ENCODE data around the gene EFL1. TPM values are rescaled to one million over a fixed set of nuclear protein-coding genes. Genes with fewer than 3 reads are reported as not detected.
"Not testable (repeated sequence)": the region's sequence is repeated elsewhere in the genome, so short reads cannot be mapped to it uniquely, and the experiment has no call there.

EFL1 gene
- total and polyA plus RNA-seq, 5 experiments from 2014 or later: 10.5 to 22.6 (median 15.9) TPM

DNA sequence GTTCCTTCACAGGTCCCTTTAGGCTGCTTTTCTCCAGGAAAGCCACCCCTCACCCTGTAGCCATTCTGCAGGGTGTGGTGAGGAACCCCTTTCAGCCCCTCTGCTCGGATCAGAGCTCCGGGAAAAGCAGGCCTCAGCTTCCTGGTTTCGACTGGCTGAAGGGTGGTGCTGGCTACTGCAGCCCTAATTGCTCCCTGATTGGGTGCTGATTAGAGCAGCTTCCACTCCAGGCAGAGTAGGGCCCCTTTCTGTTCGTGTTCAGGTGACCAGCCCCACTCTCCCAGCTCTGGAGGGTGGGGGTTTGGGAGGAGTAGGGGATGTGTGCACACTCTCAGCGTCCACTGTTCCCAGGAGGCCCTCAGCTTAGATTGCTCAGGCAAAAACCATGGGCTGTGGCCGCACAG, 37.0 kb upstream of the EFL1 start:
- ATAC-seq, H3K27ac Mint-ChIP-seq, H3K4me3 Mint-ChIP-seq, H3K27me3 Mint-ChIP-seq, DNase-seq, H3K36me3 Mint-ChIP-seq, H3K9me3 Mint-ChIP-seq: not testable (repeated sequence)
- peaks cover 8 to 22% (median 14%) of the 10 kb centered on the region in 4 donors for H3K4me1 Mint-ChIP-seq
- POLR2A ChIA-PET: interaction anchor here (0.6 to 2.5 kb wide), 3 partner anchors 12 to 251 kb away, joined by 3 to 11 read pairs (median 3); no protein-coding TSS in a partner anchor

DNA sequence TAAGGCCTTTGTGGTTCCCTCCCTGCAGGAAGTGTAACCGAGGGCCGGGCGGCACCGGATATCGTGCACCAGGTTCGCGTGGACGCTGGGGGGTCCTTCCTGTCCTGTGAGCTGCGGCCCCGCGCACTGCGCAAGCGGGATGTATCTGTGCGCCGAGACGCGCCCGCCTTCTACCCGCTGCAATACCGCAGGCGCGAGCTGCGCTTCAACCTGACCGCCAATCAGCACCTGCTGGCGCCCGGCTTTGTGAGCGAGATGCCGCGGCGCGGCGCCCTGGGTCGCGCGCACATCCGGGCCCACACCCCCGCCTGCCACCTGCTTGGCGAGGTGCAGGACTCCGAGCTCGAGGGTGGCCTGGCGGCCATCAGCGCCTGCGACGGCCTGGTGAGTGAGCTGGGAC, 36.0 kb upstream of the EFL1 start:
- Mint-ChIP-seq H3K4me3 (peak overlapping the region; percentile 26 to 72 (median 60)), H3K36me3 (no peaks in the 10 kb centered on the region), H3K4me1 (peaks cover 8 to 22% (median 13%) of the 10 kb centered on the region in 4 donors), H3K27ac (peak overlapping the region in 9 of 10 donors; percentile 29 to 92 (median 82)), H3K9me3 (no peaks in the 10 kb centered on the region), H3K27me3 (no peaks in the 10 kb centered on the region)
- DNase-seq (peak; percentile 38 to 83 (median 62)), ATAC-seq (peak; percentile 96 to 98)
- POLR2A ChIA-PET: interaction anchor here (0.8 to 2.5 kb wide), 3 partner anchors 11 to 36 kb away, joined by 3 to 11 read pairs (median 5); partner anchors contain the start of genes EFL1 and SAXO2

DNA sequence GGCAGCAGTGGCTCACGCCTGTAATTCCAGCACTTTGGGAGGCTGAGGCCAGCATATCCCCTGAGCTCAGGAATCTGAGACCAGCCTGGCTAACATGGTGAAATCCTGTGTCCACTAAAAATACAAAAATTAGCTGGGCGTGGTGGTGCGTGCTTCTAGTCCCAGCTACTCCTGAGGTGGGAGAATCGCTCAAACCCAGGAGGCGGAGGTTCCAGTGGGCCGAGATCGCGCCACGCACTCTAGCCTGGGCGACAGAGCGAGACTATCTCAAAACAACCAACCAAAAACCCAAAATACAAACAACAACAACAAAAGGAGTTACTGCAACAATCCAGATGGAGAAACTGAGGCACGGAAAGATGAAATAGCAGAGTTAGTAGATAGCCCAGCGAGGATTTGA, 35.5 kb upstream of the EFL1 start:
- Mint-ChIP-seq H3K4me3 (peak overlapping the region; percentile 22 to 73 (median 62)), H3K4me1 (peaks cover 6 to 22% (median 13%) of the 10 kb centered on the region in 4 donors), H3K9me3 (no peaks in the 10 kb centered on the region), H3K27ac (peak overlapping the region; percentile 29 to 92 (median 80)), H3K27me3 (no peaks in the 10 kb centered on the region), H3K36me3 (no peaks in the 10 kb centered on the region)
- DNase-seq (peak in 1 of 10 donors; percentile 57), ATAC-seq (no peak)
- POLR2A ChIA-PET: interaction anchor here (1.1 to 2.5 kb wide), 2 partner anchors 11 kb away, joined by 5 to 11 read pairs; no protein-coding TSS in a partner anchor

DNA sequence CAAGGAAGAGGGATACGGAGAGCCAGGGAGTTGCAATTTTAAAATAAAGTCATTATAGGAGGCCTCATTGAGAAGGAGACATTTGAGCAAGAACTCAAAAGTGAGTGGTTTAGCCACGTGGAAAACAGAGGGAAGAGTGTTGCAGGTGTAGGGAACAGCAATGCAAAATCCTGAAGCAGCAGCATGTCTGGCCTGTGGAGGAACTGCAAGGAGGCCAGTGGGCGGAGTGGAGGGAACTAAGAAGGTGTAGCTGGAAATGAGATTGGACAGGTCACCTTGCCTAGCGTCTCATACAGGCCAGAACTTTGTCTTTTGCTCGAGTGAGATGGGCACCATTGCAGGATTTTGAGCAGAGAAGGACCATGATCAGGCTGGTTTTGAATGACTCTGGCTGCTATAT, 35.0 kb upstream of the EFL1 start:
- H3K4me3 Mint-ChIP-seq: peak overlapping the region in 8 of 10 donors; percentile 16 to 72 (median 56)
- H3K27me3 Mint-ChIP-seq: no peaks in the 10 kb centered on the region
- peaks cover 6 to 22% (median 13%) of the 10 kb centered on the region in 4 donors for H3K4me1 Mint-ChIP-seq
- H3K36me3 Mint-ChIP-seq: no peaks in the 10 kb centered on the region
- POLR2A ChIA-PET: interaction anchor here (2.5 kb wide), 1 partner anchor 10 kb away, joined by 11 read pairs; no protein-coding TSS in a partner anchor
- no peak for DNase-seq
- H3K9me3 Mint-ChIP-seq: no peaks in the 10 kb centered on the region
- ATAC-seq: no peak
- peak overlapping the region; percentile 29 to 92 (median 80) for H3K27ac Mint-ChIP-seq

DNA sequence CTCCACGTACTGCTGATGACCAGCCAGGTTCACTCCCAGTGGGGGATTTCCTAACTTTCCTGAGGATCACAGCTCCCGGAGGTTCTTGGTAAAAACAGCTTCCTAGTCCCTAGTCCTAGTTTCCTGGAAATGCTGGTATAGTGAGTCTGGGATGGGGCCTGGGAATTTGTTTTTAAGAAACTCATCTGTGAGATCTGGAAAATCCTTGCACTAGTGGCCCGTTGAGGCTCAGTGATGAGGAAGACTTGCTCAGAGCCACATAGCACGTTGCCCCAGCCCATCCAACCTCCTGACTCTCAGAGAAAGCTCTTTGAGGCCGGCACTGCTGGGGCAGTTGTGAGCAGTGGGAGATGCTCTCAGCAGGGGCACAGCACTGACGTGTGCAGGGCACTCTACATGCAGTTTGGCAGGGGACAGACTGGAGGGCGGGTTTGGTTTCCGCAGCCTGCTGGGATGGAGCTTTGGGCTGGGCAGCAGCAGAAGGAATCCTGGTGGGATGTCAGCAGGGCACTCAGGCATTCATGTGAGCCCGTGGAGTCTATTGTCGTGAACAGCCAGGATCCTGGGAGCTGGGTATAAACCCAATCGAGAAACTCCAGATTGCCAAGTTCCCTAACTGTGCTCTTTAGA, 31.6 kb upstream of the EFL1 start:
- H3K27me3 Mint-ChIP-seq: no peaks in the 10 kb centered on the region
- peak overlapping the region in 2 of 10 donors; percentile 37 to 51 for H3K27ac Mint-ChIP-seq
- POLR2A ChIA-PET: no interaction called here

DNA sequence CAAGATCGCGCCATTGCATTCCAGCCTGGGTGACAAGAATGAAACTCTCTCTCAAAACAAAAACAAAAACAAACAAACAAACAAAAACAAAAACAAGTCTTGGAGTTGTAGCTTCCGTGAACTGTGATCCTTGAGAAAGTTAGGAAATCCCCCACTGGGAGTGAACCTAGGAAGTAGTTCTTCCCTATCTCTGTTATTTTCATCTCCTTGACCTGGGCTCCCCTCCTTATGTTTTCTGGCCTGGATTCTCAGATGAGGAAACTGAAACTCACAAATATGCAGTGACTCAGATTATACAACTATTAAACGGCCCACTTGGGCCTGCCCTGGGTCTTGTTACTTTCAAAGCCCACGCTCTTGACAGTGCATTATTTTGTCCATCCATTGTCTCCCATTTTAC, 29.7 kb upstream of the EFL1 start:
- no peak overlapping the region for H3K4me3 Mint-ChIP-seq
- H3K27me3 Mint-ChIP-seq: no peaks in the 10 kb centered on the region
- peaks cover 0 to 16% (median 10%) of the 10 kb centered on the region in 3 donors for H3K36me3 Mint-ChIP-seq
- H3K27ac Mint-ChIP-seq: peak overlapping the region in 2 of 10 donors; percentile 5 to 11
- DNase-seq (no peak), ATAC-seq (no peak)
- H3K4me1 Mint-ChIP-seq: peaks cover 9 to 17% (median 13%) of the 10 kb centered on the region in 4 donors
- peaks cover 7 to 25% (median 17%) of the 10 kb centered on the region in 9 donors for H3K9me3 Mint-ChIP-seq
- POLR2A ChIA-PET: no interaction called here

More for the DNA sequence above, 31.6 kb upstream of the EFL1 start:
- DNase-seq (no peak), ATAC-seq (no peak)
- Mint-ChIP-seq H3K4me3 (no peak overlapping the region), H3K9me3 (peaks cover 2 to 16% (median 9%) of the 10 kb centered on the region in 9 donors), H3K36me3 (peaks cover 0 to 10% (median 8%) of the 10 kb centered on the region in 3 donors), H3K4me1 (peaks cover 9 to 27% (median 17%) of the 10 kb centered on the region in 4 donors)

DNA sequence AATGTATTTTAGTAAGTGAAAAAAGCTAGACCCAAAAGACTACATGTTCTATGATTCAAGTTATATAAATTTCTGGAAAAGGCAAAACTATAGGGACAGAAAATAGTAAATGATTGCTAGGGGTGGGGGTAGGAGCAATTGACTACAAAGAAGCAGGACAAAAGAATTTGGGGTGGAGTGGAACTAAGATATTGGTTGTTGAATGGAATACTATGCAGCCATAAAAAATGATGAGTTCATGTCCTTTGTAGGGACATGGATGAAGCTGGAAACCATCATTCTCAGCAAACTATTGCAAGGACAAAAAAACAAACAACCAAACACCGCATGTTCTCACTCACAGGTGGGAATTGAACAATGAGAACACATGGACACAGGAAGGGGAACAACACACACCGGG, 25.7 kb upstream of the EFL1 start:
- H3K27ac Mint-ChIP-seq: peak overlapping the region in 2 of 10 donors; percentile 75 to 86
- peak overlapping the region in 1 of 10 donors; percentile 72 for H3K4me3 Mint-ChIP-seq
- H3K9me3 Mint-ChIP-seq: peaks cover 7 to 25% (median 17%) of the 10 kb centered on the region in 9 donors

DNA sequence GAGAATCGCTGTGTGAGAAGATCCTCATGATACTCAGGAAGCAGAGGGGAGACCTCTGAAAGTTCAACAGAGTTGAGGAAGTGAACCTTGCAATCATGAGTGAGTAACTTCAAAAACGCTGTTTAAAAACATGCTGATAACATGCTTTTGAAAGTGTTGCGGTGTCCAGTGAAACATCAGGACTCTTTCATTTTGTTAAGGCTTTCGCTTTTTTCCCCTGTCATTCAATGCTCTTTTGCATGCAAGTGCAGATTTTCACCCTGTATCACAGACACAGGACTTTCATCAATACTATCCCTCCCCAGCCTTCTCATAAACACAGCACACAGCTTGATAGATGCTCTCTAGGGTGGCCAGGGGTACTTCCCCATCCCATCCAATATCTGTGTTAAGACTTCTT, 23.9 kb upstream of the EFL1 start:
- H3K27me3 Mint-ChIP-seq: not testable (repeated sequence)
- Mint-ChIP-seq H3K4me3 (peak overlapping the region; percentile 47 to 82 (median 73)), H3K9me3 (peaks cover 7 to 25% (median 17%) of the 10 kb centered on the region in 9 donors), H3K4me1 (peaks cover 21 to 37% (median 37%) of the 10 kb centered on the region in 4 donors), H3K36me3 (peaks cover 0 to 16% (median 10%) of the 10 kb centered on the region in 3 donors), H3K27ac (peak overlapping the region; percentile 31 to 94 (median 82))
- ATAC-seq (peak; percentile 60 to 66), DNase-seq (peak in 3 of 10 donors; percentile 9 to 33 (median 32))
- POLR2A ChIA-PET: interaction anchor here (1.2 to 3.4 kb wide), 2 partner anchors 9 to 12 kb away, joined by 3 to 11 read pairs; no protein-coding TSS in a partner anchor

More for the DNA sequence above, 25.7 kb upstream of the EFL1 start:
- peaks cover 21 to 37% (median 37%) of the 10 kb centered on the region in 4 donors for H3K4me1 Mint-ChIP-seq
- H3K36me3 Mint-ChIP-seq: peaks cover 0 to 16% (median 10%) of the 10 kb centered on the region in 3 donors
- POLR2A ChIA-PET: interaction anchor here (3.4 kb wide), 1 partner anchor 10 kb away, joined by 11 read pairs; no protein-coding TSS in a partner anchor
- not testable (repeated sequence) for DNase-seq, H3K27me3 Mint-ChIP-seq, ATAC-seq

DNA sequence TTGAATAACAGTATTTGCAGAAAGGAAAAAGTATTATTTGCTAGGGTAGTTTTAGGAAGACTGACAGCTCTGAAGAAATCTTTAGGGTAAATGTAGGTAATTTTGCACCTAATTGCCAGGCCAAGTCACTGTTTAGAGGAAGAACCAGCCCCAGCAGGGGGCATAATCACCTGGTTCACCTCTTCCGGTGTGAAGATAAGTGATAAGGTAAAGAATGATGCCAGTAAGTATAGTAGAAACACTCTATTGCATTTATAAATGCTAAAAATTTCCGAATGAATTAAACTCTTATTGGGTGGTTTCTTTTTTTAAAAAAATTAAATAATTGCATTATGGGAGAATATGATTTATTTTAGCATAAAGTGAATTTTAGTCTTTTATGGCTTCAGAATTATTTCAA, 21.8 kb upstream of the EFL1 start:
- peak; percentile 64 for ATAC-seq
- DNase-seq, H3K4me3 Mint-ChIP-seq, H3K27me3 Mint-ChIP-seq, POLR2A ChIA-PET, H3K36me3 Mint-ChIP-seq: not testable (repeated sequence)
- Mint-ChIP-seq H3K4me1 (peaks cover 19 to 35% (median 31%) of the 10 kb centered on the region in 4 donors), H3K27ac (peak overlapping the region in 2 of 10 donors; percentile 21 to 72), H3K9me3 (peaks cover 3 to 16% (median 9%) of the 10 kb centered on the region in 9 donors)

DNA sequence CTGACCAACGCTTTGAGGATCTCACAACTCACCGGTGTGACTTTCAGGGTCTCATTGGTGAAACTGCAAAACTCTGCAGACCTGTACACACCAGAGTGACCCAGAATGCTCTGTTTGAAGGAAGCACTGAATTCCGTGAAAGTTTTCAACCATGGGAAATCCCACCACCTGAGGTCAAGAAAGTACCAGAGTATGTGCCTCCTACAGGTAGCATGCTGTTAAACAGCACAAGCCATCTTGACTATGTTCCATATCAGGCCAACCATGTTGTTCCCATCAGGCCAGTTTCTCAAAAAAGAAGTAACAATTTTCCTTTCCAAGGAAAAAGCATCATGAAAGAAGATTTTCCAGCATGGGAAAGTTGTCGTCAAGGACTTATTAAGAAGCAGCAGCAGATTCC, 19.9 kb upstream of the EFL1 start:
- H3K27me3 Mint-ChIP-seq, H3K9me3 Mint-ChIP-seq, H3K4me3 Mint-ChIP-seq, POLR2A ChIA-PET, H3K36me3 Mint-ChIP-seq, H3K27ac Mint-ChIP-seq, DNase-seq, ATAC-seq: not testable (repeated sequence)
- H3K4me1 Mint-ChIP-seq: peaks cover 13 to 27% (median 25%) of the 10 kb centered on the region in 4 donors

DNA sequence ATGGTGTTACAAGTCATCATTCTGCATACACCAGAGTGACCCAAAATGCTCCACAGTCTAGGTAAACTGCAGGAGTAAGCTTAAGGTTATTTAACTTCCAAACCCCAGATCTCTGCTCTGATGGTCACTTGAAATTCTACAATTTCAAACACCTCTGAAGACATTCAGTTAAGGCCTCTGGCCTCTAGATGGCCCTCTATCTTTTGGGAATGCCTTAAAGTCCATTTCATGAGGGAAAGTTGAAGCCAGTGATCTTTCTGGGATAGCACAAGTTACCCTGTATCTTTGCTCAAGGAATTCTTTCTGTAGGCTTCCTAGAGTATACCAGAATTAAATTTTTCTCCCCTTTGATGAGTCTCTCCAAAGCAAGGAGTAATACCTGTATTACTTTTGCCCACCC, 18.7 kb upstream of the EFL1 start:
- H3K9me3 Mint-ChIP-seq, H3K36me3 Mint-ChIP-seq, H3K4me3 Mint-ChIP-seq, POLR2A ChIA-PET, H3K27me3 Mint-ChIP-seq, ATAC-seq, H3K27ac Mint-ChIP-seq, DNase-seq: not testable (repeated sequence)
- H3K4me1 Mint-ChIP-seq: peaks cover 4 to 16% (median 13%) of the 10 kb centered on the region in 4 donors

DNA sequence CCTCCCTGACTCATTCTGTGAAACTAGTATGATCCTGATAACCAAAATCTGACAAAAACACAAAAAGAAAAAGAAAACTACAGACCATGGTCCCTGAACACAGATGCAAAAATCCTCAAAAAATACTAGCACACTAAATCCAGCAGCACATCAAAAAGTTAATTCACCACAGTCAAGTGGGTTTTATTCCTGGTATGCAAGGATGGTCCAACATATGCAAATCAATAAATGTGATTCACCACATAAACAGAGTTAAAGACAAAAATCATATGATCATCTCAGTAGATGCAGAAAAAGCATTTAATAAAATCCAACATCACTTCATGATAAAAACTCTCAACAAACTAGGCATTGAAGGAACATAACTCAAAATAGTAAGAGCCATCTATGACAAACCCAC, 12.9 kb upstream of the EFL1 start:
- Mint-ChIP-seq H3K9me3 (peaks cover 0 to 10% (median 0%) of the 10 kb centered on the region in 9 donors), H3K4me1 (no peaks in the 10 kb centered on the region), H3K4me3 (no peak overlapping the region), H3K27me3 (peaks cover 0 to 18% (median 0%) of the 10 kb centered on the region in 5 donors), H3K36me3 (peaks cover 0 to 7% (median 0%) of the 10 kb centered on the region in 3 donors), H3K27ac (no peak overlapping the region)
- DNase-seq (no peak), ATAC-seq (no peak)
- POLR2A ChIA-PET: no interaction called here

DNA sequence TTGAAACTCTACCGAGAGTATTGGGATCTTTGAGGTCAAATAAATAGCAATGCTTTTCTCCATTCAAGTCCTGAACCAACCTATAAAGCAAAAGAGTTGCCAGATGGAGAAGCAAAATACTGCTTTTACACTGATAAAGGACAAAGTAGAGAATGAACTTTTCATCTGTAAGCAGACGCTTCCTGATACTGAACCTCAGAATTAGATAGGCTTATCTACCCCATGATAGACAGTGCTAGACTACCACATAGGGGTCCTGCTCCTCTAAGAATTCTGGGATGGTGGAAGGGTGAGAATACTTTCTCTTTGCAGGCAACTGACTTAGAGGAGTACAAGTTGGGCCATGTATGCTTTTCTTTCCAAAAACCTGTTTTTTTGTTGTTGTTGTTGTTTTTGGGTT, 9.6 kb upstream of the EFL1 start:
- peaks cover 0 to 11% (median 0%) of the 10 kb centered on the region in 4 donors for H3K4me1 Mint-ChIP-seq
- POLR2A ChIA-PET: no interaction called here
- ATAC-seq: no peak
- no peak overlapping the region for H3K27ac Mint-ChIP-seq
- no peak for DNase-seq
- H3K27me3 Mint-ChIP-seq: peaks cover 0 to 14% (median 0%) of the 10 kb centered on the region in 5 donors
- no peak overlapping the region for H3K4me3 Mint-ChIP-seq
- H3K36me3 Mint-ChIP-seq: peaks cover 0 to 7% (median 0%) of the 10 kb centered on the region in 3 donors
- H3K9me3 Mint-ChIP-seq: peaks cover 0 to 10% (median 0%) of the 10 kb centered on the region in 9 donors

All from naive thymus-derived CD8-positive, alpha-beta T cell (primary cell).